B cell (primary cell): ENCODE data around the gene ULBP1. TPM values are rescaled to one million over a fixed set of nuclear protein-coding genes. Genes with fewer than 3 reads are reported as not detected.

ENCODE experiments used
- ATAC-seq: fragments of 200-7000 bp; cut with Tn5 transposase; one replicate; pipeline ENCODE4 v1.10.0; 2021; ENCODE audit warnings: low read depth, mild to moderate bottlenecking, moderate number of reproducible peaks, moderate library complexity
- CTCF ChIA-PET: fragments of 350-600 bp; sonication (Branson Sonifier 250); formaldehyde crosslinking; loops from one replicate; lab custom pipeline; 2021; ENCODE audit warnings: antibody characterized with exemption, inconsistent platforms; lab: Charles Lee
- POLR2A ChIA-PET: fragments of 350-600 bp; sonication (Branson Sonifier 250); formaldehyde crosslinking; loops from one replicate; lab custom pipeline; 2021; ENCODE audit warnings: antibody characterized with exemption; lab: Charles Lee
- DNase-seq: peaks from one replicate; pipeline ENCODE4 v3.0.0; 2013
- H2AFZ ChIP-seq: 2 replicates; pipeline ENCODE4 v1.6.1; 2012; ENCODE audit warnings: mild to moderate bottlenecking, low read depth, low read length; ENCODE audit not compliant: insufficient read depth, poor library complexity, severe bottlenecking
- H3K27ac ChIP-seq, 2 donors: 1 replicate in 1 of 2; 2 replicates in 1 of 2; pipeline ENCODE4 v1.5.1; 2012 to 2013; ENCODE audit warnings: low read length in 2 of 2, mild to moderate bottlenecking in 2 of 2, moderate library complexity in 1 of 2
- H3K27me3 ChIP-seq, 4 experiments: fragments of 200-600 bp in 1 of 4; sonication (generic) in 1 of 4; replicated peaks in 1 of 4; 1 replicate in 2 of 4; 2 replicates in 2 of 4; pipeline versions ENCODE4 v1.6.1 to v1.7.0; 2013 to 2016; ENCODE audit warnings: low read length in 3 of 4, mild to moderate bottlenecking in 2 of 4, mixed read lengths in 1 of 4, moderate library complexity in 1 of 4; ENCODE audit not compliant: insufficient read depth in 4 of 4, control insufficient read depth in 3 of 4; ENCODE audit errors: control extremely low read depth in 1 of 4
- H3K36me3 ChIP-seq, 2 experiments: replicated peaks in 1 of 2; 1 replicate in 1 of 2; 2 replicates in 1 of 2; pipeline versions ENCODE4 v1.6.1 to v1.7.1; 2013; ENCODE audit warnings: low read length in 1 of 2; ENCODE audit not compliant: insufficient read depth in 2 of 2, control insufficient read depth in 1 of 2; ENCODE audit errors: control extremely low read depth in 1 of 2, extremely low read depth in 1 of 2
- H3K4me1 ChIP-seq, 2 donors: fragments of 200-600 bp in 1 of 2; sonication (generic) in 1 of 2; 1 replicate in 1 of 2; 2 replicates in 1 of 2; pipeline versions ENCODE4 v1.5.1 to v1.6.1; 2013 to 2017; ENCODE audit warnings: low read length in 2 of 2; ENCODE audit not compliant: control insufficient read depth in 2 of 2, insufficient read depth in 2 of 2
- H3K4me2 ChIP-seq: replicated peaks from 2 replicates; pipeline ENCODE3; 2012; ENCODE audit warnings: mild to moderate bottlenecking, low read depth, low read length; ENCODE audit not compliant: poor library complexity, severe bottlenecking
- H3K4me3 ChIP-seq, 5 experiments: fragments of 200-600 bp in 1 of 5; sonication (generic) in 1 of 5; 1 replicate in 3 of 5; 2 replicates in 2 of 5; pipeline versions ENCODE4 v1.5.1 to v1.7.0; 2011 to 2016; ENCODE audit warnings: low read length in 4 of 5, mild to moderate bottlenecking in 4 of 5, low read depth in 2 of 5, control low read depth in 1 of 5, moderate library complexity in 1 of 5; ENCODE audit not compliant: insufficient read depth in 1 of 5; ENCODE audit errors: control extremely low read depth in 1 of 5, extremely low read depth in 1 of 5
- H3K79me2 ChIP-seq: fragments of 200-600 bp; sonication (generic); one replicate; pipeline ENCODE4 v1.6.0; 2016; ENCODE audit warnings: low read length; ENCODE audit not compliant: control insufficient read depth, insufficient read depth
- H3K9ac ChIP-seq: fragments of 200-600 bp; sonication (generic); 2 replicates; pipeline ENCODE4 v1.6.1; 2017; ENCODE audit warnings: mild to moderate bottlenecking, low read length, moderate library complexity
- H3K9me3 ChIP-seq, 3 donors: one replicate each; pipeline versions ENCODE4 v1.6.1 to v1.7.1; 2013; ENCODE audit warnings: low read length in 2 of 3; ENCODE audit not compliant: control insufficient read depth in 2 of 3, insufficient read depth in 1 of 3; ENCODE audit errors: control extremely low read depth in 1 of 3
- H4K20me1 ChIP-seq: 2 replicates; pipeline ENCODE4 v1.6.0; 2012; ENCODE audit warnings: mild to moderate bottlenecking, low read length; ENCODE audit not compliant: insufficient read depth, control insufficient read depth, poor library complexity, severe bottlenecking
- H3K27ac Mint-ChIP-seq: one replicate; pipeline ENCODE4 v1.8.0; 2021; ENCODE audit warnings: mixed read lengths
- H3K27me3 Mint-ChIP-seq: one replicate; pipeline ENCODE4 v1.8.0; 2021; ENCODE audit warnings: mixed read lengths
- H3K4me1 Mint-ChIP-seq: one replicate; pipeline ENCODE4 v1.8.0; 2021; ENCODE audit warnings: mixed read lengths
- H3K4me3 Mint-ChIP-seq: one replicate; pipeline ENCODE4 v1.8.0; 2021; ENCODE audit warnings: mixed read lengths
- H3K9me3 Mint-ChIP-seq: one replicate; pipeline ENCODE4 v1.8.0; 2022; ENCODE audit warnings: mixed read lengths; ENCODE audit not compliant: insufficient read depth
- CTCF ChIP-seq: fragments of 200-600 bp; IDR thresholded peaks from one replicate; pipeline ENCODE4 v1.8.0; 2022; ENCODE audit warnings: antibody characterized with exemption, mild to moderate bottlenecking
- EZH2 ChIP-seq: IDR thresholded peaks from 2 replicates; pipeline ENCODE4 v1.6.1; 2012; ENCODE audit warnings: borderline replicate concordance, low read depth, mild to moderate bottlenecking, moderate library complexity, low read length; ENCODE audit not compliant: insufficient read depth, poor library complexity, severe bottlenecking
- WGBS: methylation state at CpG from one replicate; pipeline ENCODE4 v1.1.5; 2013; ENCODE audit warnings: missing lambda C conversion rate; ENCODE audit not compliant: insufficient coverage; 5-methylcytosine and 5-hydroxymethylcytosine counted together
- intact Hi-C: fragments of 100-400 bp; cut with micrococcal nuclease; formaldehyde crosslinking; loops from one replicate; pipeline ENCODE4 v1.10.0; 2022
- polyA plus RNA-seq: library from polyadenylated mRNA; depleted of rRNA; stranded (reverse); fragments of >200 nt; gene quantifications from 2 replicates; pipeline ENCODE4 v1.2.3, GENCODE V29; 2012
- total RNA-seq, 2 donors: library from RNA; stranded (reverse); fragments of 120-200 nt in 1 of 2; gene quantifications; 1 replicate in 1 of 2; 2 replicates in 1 of 2; pipeline versions ENCODE4 v1.2.3 to v1.2.4, GENCODE V29; 2013 to 2022

Gene ULBP1
- total and polyA plus RNA-seq, 2 donors (not counting 1 experiment from before 2014, with no cell fraction given) = 0.04 to 0.12 TPM

- Histone ChIP-seq H4K20me1 (no peaks in the 10 kb centered on the region), H3K4me3 (no peak overlapping the region), H3K79me2 (no peaks in the 10 kb centered on the region), H3K4me1 (peaks cover 5 to 10% of the 10 kb centered on the region in 2 donors), H3K4me2 (no peak overlapping the region), H3K27me3 (peaks cover 0 to 57% (median 31%) of the 10 kb centered on the region in 4 experiments), H3K9me3 (no peaks in the 10 kb centered on the region), H2AFZ (no peak overlapping the region), H3K9ac (no peak overlapping the region), H3K27ac (no peak overlapping the region), H3K36me3 (no peaks in the 10 kb centered on the region)
- ATAC-seq (no peak), DNase-seq (no peak)
- POLR2A ChIA-PET = no interaction called here
- CTCF ChIA-PET = no interaction called here
- TF ChIP-seq EZH2 (no peak), CTCF (no peak)
- intact Hi-C loops = no loop called here
- no peak overlapping the region for H3K4me3 Mint-ChIP-seq
- H3K4me1 Mint-ChIP-seq = peaks cover 9% of the 10 kb centered on the region
- H3K27ac Mint-ChIP-seq = no peak overlapping the region
- WGBS = 36% methylated on average over 7 of the region's 8 CpGs
- H3K9me3 Mint-ChIP-seq = no peaks in the 10 kb centered on the region
- H3K27me3 Mint-ChIP-seq = peaks cover 74% of the 10 kb centered on the region
Measured at GRCh38 chr6:149950423-149950822, 13.3 kb upstream of the ULBP1 start.

DNA sequence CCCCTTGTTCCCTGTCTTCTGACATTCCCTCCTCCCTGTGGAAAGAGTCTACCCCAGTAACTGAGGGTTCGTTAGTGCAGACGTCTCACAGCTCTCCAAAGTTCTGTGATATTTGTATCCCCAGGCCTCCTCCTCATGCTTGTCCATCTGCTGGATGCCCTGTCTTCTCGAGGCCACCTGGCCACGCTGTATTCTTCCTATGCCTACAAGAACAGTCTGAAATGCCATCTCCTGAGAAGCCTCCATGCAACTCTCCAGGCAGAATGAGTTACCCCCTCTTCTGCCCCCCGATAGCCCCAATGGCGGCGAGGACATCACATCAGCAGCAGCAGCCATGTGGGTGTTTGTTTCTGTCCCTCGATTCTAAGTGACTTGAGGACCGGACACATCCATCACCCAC lies 12.6 kb upstream of the ULBP1 start:
- ATAC-seq = no peak
- no peaks in the 10 kb centered on the region for H4K20me1 ChIP-seq
- no peak overlapping the region for H3K9ac ChIP-seq
- Mint-ChIP-seq H3K27me3 (peaks cover 80% of the 10 kb centered on the region), H3K27ac (no peak overlapping the region), H3K9me3 (no peaks in the 10 kb centered on the region), H3K4me1 (peaks cover 9% of the 10 kb centered on the region), H3K4me3 (no peak overlapping the region)
- POLR2A ChIA-PET = no interaction called here
- no peak overlapping the region for H3K4me2 ChIP-seq
- H3K4me3 ChIP-seq = no peak overlapping the region
- WGBS = 77% methylated on average over 4 of the region's 9 CpGs
- H3K9me3 ChIP-seq = no peaks in the 10 kb centered on the region
- no peak overlapping the region for H3K27ac ChIP-seq
- peaks cover 0 to 64% (median 37%) of the 10 kb centered on the region in 4 experiments for H3K27me3 ChIP-seq
- CTCF ChIA-PET = interaction anchor here (1.1 to 1.3 kb wide), 2 partner anchors 36 to 56 kb away, joined by 3 to 4 read pairs; no protein-coding TSS in a partner anchor
- intact Hi-C loops = no loop called here
- peaks cover 5 to 10% of the 10 kb centered on the region in 2 donors for H3K4me1 ChIP-seq
- TF ChIP-seq EZH2 = no peak
- TF ChIP-seq CTCF = no peak
- no peaks in the 10 kb centered on the region for H3K79me2 ChIP-seq
- no peak overlapping the region for H2AFZ ChIP-seq
- H3K36me3 ChIP-seq = no peaks in the 10 kb centered on the region
- no peak for DNase-seq
